Activated CD8-positive, alpha-beta memory T cell treated with anti-CD3 and anti-CD28 coated beads for 36 hours (primary cell): ENCODE measurements around the gene SLC35F3. TPM values are rescaled to one million over a fixed set of nuclear protein-coding genes. Genes with fewer than 3 reads are reported as not detected.
"Not testable (repeated sequence)": the region's sequence is repeated elsewhere in the genome, so short reads cannot be mapped to it uniquely, and the experiment has no call there.

Experiments used
- CTCF ChIA-PET: fragments of 350-600 bp; sonication (Branson Sonifier 250); formaldehyde crosslinking; loops from one replicate; lab custom pipeline; 2021; ENCODE audit warnings: antibody characterized with exemption; lab: Charles Lee
- POLR2A ChIA-PET: fragments of 350-600 bp; sonication (Branson Sonifier 250); formaldehyde crosslinking; loops from one replicate; lab custom pipeline; 2021; ENCODE audit warnings: antibody characterized with exemption; lab: Charles Lee
- total RNA-seq, 2 experiments: library from RNA; stranded (reverse); gene quantifications; one replicate each; pipeline ENCODE4 v1.2.3, GENCODE V29; 2021

SLC35F3 gene
- total RNA-seq, 2 experiments from 2014 or later = 8.3 to 9.0 TPM

GRCh38 chr1:234337233-234337632, 432.8 kb downstream of the SLC35F3 start:
- CTCF ChIA-PET = no interaction called here
- POLR2A ChIA-PET = no interaction called here

GRCh38 chr1:234340528-234340927, 436.1 kb downstream of the SLC35F3 start:
- ChIA-PET CTCF (no interaction called here), POLR2A (no interaction called here)

GRCh38 chr1:234342774-234343173, 438.3 kb downstream of the SLC35F3 start:
- ChIA-PET POLR2A (no interaction called here), CTCF (no interaction called here)

GRCh38 chr1:234345237-234345636, 440.8 kb downstream of the SLC35F3 start:
- ChIA-PET CTCF (no interaction called here), POLR2A (no interaction called here)

- ChIA-PET CTCF (no interaction called here), POLR2A (no interaction called here)
These were observed 444.5 kb downstream of the SLC35F3 start for GRCh38 chr1:234348964-234349363.

- ChIA-PET CTCF (no interaction called here), POLR2A (interaction anchor here (0.6 to 1.3 kb wide), 3 partner anchors 18 to 768 kb away, joined by 3 to 8 read pairs (median 5); partner anchors contain the start of gene COA6)
These were observed 451.5 kb downstream of the SLC35F3 start for GRCh38 chr1:234355782-234356510.

- CTCF ChIA-PET = not testable (repeated sequence)
- POLR2A ChIA-PET = interaction anchor here (0.6 to 1.3 kb wide), 5 partner anchors 17 to 768 kb away, joined by 3 to 8 read pairs (median 5); partner anchors contain the start of gene COA6
These were observed 452.3 kb downstream of the SLC35F3 start for GRCh38 chr1:234356615-234357269.

- POLR2A ChIA-PET = interaction anchor here (1.0 kb wide), 1 partner anchor 15 kb away, joined by 5 read pairs; the partner anchor contains the start of gene COA6
These were observed 453.4 kb downstream of the SLC35F3 start for GRCh38 chr1:234357831-234358230.

GRCh38 chr1:234361102-234361603, 456.7 kb downstream of the SLC35F3 start:
- ChIA-PET CTCF (interaction anchor here (0.6 kb wide), 1 partner anchor 142 kb away, joined by 5 read pairs; no protein-coding TSS in a partner anchor), POLR2A (no interaction called here)

More at GRCh38 chr1:234357831-234358230, 453.4 kb downstream of the SLC35F3 start:
- CTCF ChIA-PET = interaction anchor here (1.3 kb wide), 1 partner anchor 20 kb away, joined by 4 read pairs; no protein-coding TSS in a partner anchor

GRCh38 chr1:234362558-234362957, 458.1 kb downstream of the SLC35F3 start:
- ChIA-PET CTCF (no interaction called here), POLR2A (no interaction called here)

GRCh38 chr1:234368320-234369032, 464.0 kb downstream of the SLC35F3 start:
- ChIA-PET POLR2A (no interaction called here), CTCF (no interaction called here)

- POLR2A ChIA-PET = no interaction called here
- CTCF ChIA-PET = no interaction called here
These were observed 464.6 kb downstream of the SLC35F3 start for GRCh38 chr1:234369033-234369430.

GRCh38 chr1:234369784-234370183, 465.3 kb downstream of the SLC35F3 start:
- ChIA-PET POLR2A (no interaction called here), CTCF (no interaction called here)

GRCh38 chr1:234371414-234371813, 466.9 kb downstream of the SLC35F3 start:
- ChIA-PET CTCF (no interaction called here), POLR2A (no interaction called here)

- CTCF ChIA-PET = no interaction called here
- POLR2A ChIA-PET = no interaction called here
These were observed 467.7 kb downstream of the SLC35F3 start for GRCh38 chr1:234372011-234372757.

- ChIA-PET CTCF (interaction anchor here (0.6 to 1.2 kb wide), 3 partner anchors 36 to 708 kb away, joined by 3 read pairs; no protein-coding TSS in a partner anchor), POLR2A (interaction anchor here (0.5 to 1.7 kb wide), 7 partner anchors 9 to 731 kb away, joined by 3 to 8 read pairs (median 3); partner anchors contain the start of gene TARBP1)
These were observed 468.8 kb downstream of the SLC35F3 start, which contains the start of gene COA6 for GRCh38 chr1:234373064-234373958. COA6 (plus strand) TSS chr1:234373456; CDS start chr1:234373467, 11 bp downstream.

GRCh38 chr1:234373959-234374254, 469.4 kb downstream of the SLC35F3 start:
- ChIA-PET CTCF (interaction anchor here (0.6 to 1.2 kb wide), 3 partner anchors 36 to 708 kb away, joined by 3 read pairs; no protein-coding TSS in a partner anchor), POLR2A (interaction anchor here (0.5 to 1.7 kb wide), 7 partner anchors 10 to 730 kb away, joined by 3 to 8 read pairs (median 3); partner anchors contain the start of gene TARBP1)
